Ovary (tissue), 3 donors: ENCODE data around the gene SMIM23.

Experiments used
- EP300 ChIP-seq: sonication (generic); formaldehyde crosslinking; IDR thresholded peaks from one replicate; pipeline ENCODE4 v1.6.1; 2017; ENCODE audit warnings: antibody characterized with exemption
- POLR2A ChIP-seq: fragments of 450-650 bp; IDR thresholded peaks from one replicate; pipeline ENCODE4 v1.6.1; 2017; ENCODE audit warnings: antibody characterized with exemption, mild to moderate bottlenecking, moderate library complexity
- TF ChIP-seq, protein P1 (sequence below), 3 donors: fragments of 450-650 bp in 2 of 3; fragments of 200-600 bp in 1 of 3; IDR thresholded peaks; one replicate each; pipeline versions ENCODE4 v1.5.1 to v1.8.0; 2016 to 2022; ENCODE audit warnings: antibody characterized with exemption in 3 of 3, mild to moderate bottlenecking in 1 of 3
- donor health status: DM: no; HTN: no; CAD: no.

DNA sequence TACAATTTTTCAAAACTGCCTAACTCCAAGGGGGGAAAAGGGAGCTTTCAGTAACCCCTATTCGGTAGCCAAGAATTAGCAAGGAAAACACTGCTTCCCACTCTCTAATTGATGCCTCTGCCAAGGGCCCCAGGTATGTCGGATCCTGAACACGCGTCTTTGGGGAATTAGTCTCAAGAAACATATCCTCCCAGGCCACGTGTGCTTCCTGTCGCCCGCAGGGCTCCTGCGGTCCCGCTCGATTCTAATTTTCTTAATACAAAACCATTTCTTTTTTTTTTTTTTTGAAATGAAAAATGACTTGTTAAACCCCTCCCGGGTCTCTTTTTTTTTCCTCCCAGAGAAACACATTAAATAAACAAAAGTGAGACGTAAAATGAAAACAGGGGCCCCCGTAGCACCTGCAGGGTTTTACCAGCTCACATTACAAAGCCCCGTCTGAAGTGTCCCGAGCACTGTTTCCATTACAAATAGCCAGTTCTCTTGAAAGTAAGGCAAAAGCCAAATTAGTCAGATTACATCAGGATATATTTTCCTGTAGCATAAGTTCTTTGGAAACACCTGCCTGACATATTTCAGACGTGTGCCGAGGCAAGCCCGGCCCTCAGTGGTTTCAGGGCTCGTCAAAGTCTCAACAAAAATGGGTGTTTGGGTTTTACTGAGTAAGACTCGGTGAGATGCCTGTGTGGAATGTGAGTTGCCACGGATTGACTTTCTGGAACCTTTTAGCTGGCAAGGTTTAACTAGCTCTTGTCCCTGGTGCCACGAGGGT lies 21.5 kb downstream of the SMIM23 start:
- TF ChIP-seq, protein P1, sequence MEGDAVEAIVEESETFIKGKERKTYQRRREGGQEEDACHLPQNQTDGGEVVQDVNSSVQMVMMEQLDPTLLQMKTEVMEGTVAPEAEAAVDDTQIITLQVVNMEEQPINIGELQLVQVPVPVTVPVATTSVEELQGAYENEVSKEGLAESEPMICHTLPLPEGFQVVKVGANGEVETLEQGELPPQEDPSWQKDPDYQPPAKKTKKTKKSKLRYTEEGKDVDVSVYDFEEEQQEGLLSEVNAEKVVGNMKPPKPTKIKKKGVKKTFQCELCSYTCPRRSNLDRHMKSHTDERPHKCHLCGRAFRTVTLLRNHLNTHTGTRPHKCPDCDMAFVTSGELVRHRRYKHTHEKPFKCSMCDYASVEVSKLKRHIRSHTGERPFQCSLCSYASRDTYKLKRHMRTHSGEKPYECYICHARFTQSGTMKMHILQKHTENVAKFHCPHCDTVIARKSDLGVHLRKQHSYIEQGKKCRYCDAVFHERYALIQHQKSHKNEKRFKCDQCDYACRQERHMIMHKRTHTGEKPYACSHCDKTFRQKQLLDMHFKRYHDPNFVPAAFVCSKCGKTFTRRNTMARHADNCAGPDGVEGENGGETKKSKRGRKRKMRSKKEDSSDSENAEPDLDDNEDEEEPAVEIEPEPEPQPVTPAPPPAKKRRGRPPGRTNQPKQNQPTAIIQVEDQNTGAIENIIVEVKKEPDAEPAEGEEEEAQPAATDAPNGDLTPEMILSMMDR (IDR thresholded peaks at IDR 0.05) = no peak
- TF ChIP-seq EP300 (no peak), POLR2A (no peak)
